Caco-2 (cell line): ENCODE data around the gene MAPT. TPM values are rescaled to one million over a fixed set of nuclear protein-coding genes. Genes with fewer than 3 reads are reported as not detected.

Experiments
- BruUV-seq: library from RNA; stranded (reverse); fragments of 400-500 nt; replicated peaks from 2 replicates; lab custom pipeline; 2021; lab: Mats Ljungman, UMichigan
- CTCF ChIA-PET: fragments of 300-600 bp; sonication (Branson Sonifier 250); formaldehyde crosslinking; loops from one replicate; lab custom pipeline; 2022; ENCODE audit warnings: antibody characterized with exemption; lab: Charles Lee
- POLR2A ChIA-PET: fragments of 300-600 bp; sonication (Branson Sonifier 250); formaldehyde crosslinking; loops from one replicate; lab custom pipeline; 2022; ENCODE audit warnings: antibody characterized with exemption; lab: Charles Lee
- DNase-seq, 2 experiments: peaks; one replicate each; pipeline versions ENCODE4 v3.0.0 to v3.0.0-alpha.2; 2020 to 2022
- H3K27me3 ChIP-seq: replicated peaks from 2 replicates; pipeline ENCODE4 v1.6.0; 2011; ENCODE audit warnings: low read length; ENCODE audit not compliant: control insufficient read depth, insufficient read depth
- H3K36me3 ChIP-seq: 2 replicates; pipeline ENCODE4 v1.5.1; 2011; ENCODE audit warnings: low read length; ENCODE audit not compliant: control insufficient read depth, insufficient read depth
- H3K4me1 ChIP-seq: fragments of 250-450 bp; sonication (Bioruptor Pico); 2 replicates; pipeline ENCODE4 v1.5.1; 2020; ENCODE audit warnings: mild to moderate bottlenecking
- H3K4me3 ChIP-seq: 2 replicates; pipeline ENCODE4 v1.5.1; 2011; ENCODE audit warnings: low read depth, mild to moderate bottlenecking, control low read depth, low read length
- H3K9me3 ChIP-seq: fragments of 250-450 bp; sonication (Bioruptor Pico); 2 replicates; pipeline ENCODE4 v1.5.1; 2020; ENCODE audit warnings: mild to moderate bottlenecking, moderate library complexity
- H3K27ac Mint-ChIP-seq: one replicate; pipeline ENCODE4 v1.8.0; 2022; ENCODE audit warnings: mixed read lengths; ENCODE audit not compliant: unreplicated experiment
- H3K27me3 Mint-ChIP-seq: one replicate; pipeline ENCODE4 v1.8.0; 2022; ENCODE audit warnings: mixed read lengths; ENCODE audit not compliant: insufficient read depth, unreplicated experiment
- H3K36me3 Mint-ChIP-seq: one replicate; pipeline ENCODE4 v1.8.0; 2022; ENCODE audit warnings: mild to moderate bottlenecking, mixed read lengths; ENCODE audit not compliant: insufficient read depth, unreplicated experiment
- H3K4me1 Mint-ChIP-seq: one replicate; pipeline ENCODE4 v1.8.0; 2022; ENCODE audit warnings: low read depth, mixed read lengths; ENCODE audit not compliant: unreplicated experiment
- H3K4me3 Mint-ChIP-seq: one replicate; pipeline ENCODE4 v1.8.0; 2022; ENCODE audit warnings: mild to moderate bottlenecking, moderate library complexity, mixed read lengths; ENCODE audit not compliant: unreplicated experiment
- H3K9me3 Mint-ChIP-seq: one replicate; pipeline ENCODE4 v1.8.0; 2022; ENCODE audit warnings: mixed read lengths; ENCODE audit not compliant: unreplicated experiment
- CTCF ChIP-seq, 2 experiments: fragments of 200-600 bp in 1 of 2; IDR thresholded peaks; 1 replicate in 1 of 2; 2 replicates in 1 of 2; pipeline versions ENCODE4 v1.5.1 to v1.8.0; 2011 to 2022; ENCODE audit warnings: antibody characterized with exemption in 1 of 2, control low read depth in 1 of 2, inconsistent platforms in 1 of 2, low read depth in 1 of 2, low read length in 1 of 2, mild to moderate bottlenecking in 1 of 2, moderate library complexity in 1 of 2; ENCODE audit not compliant: insufficient read depth in 1 of 2, severe bottlenecking in 1 of 2, unreplicated experiment in 1 of 2
- intact Hi-C: fragments of 100-400 bp; cut with micrococcal nuclease; formaldehyde crosslinking; loops from one replicate; pipeline ENCODE4 v1.10.0; 2022; ENCODE audit not compliant: unreplicated experiment
- total RNA-seq: library from RNA; stranded (reverse); gene quantifications from 2 replicates; pipeline ENCODE4 v1.2.3, GENCODE V29; 2022

The MAPT gene
- total RNA-seq, 1 experiment from 2014 or later = 0.95 TPM

GRCh38 chr17:46047398-46047797, 153.0 kb downstream of the MAPT start:
- ChIA-PET CTCF (interaction anchor here (1.0 to 1.1 kb wide), 2 partner anchors 18 to 146 kb away, joined by 4 to 7 read pairs; partner anchors contain the start of gene KANSL1), POLR2A (interaction anchor here (0.6 kb wide), 1 partner anchor 84 kb away, joined by 6 read pairs; no protein-coding TSS in a partner anchor)
- H3K4me3 Mint-ChIP-seq = no peak overlapping the region
- H3K36me3 Mint-ChIP-seq = peaks cover 94% of the 10 kb centered on the region
- H3K4me1 Mint-ChIP-seq = peaks cover 27% of the 10 kb centered on the region
- H3K9me3 Mint-ChIP-seq = no peaks in the 10 kb centered on the region
- no peaks in the 10 kb centered on the region for H3K9me3 ChIP-seq
- intact Hi-C loops = no loop called here
- H3K4me1 ChIP-seq = no peaks in the 10 kb centered on the region
- DNase-seq = no peak
- no peak for TF ChIP-seq CTCF (IDR thresholded peaks at IDR 0.05; ENCODE audit: insufficient read depth in 1 of 2, low read depth in 1 of 2, low read length in 1 of 2, severe bottlenecking in 1 of 2, unreplicated experiment in 1 of 2)
- H3K27me3 Mint-ChIP-seq = no peaks in the 10 kb centered on the region
- H3K36me3 ChIP-seq = peaks cover 6% of the 10 kb centered on the region
- no peaks in the 10 kb centered on the region for H3K27me3 ChIP-seq
- peak overlapping the region; percentile 42 for H3K27ac Mint-ChIP-seq
- BruUV-seq = no TSS peak
- no peak overlapping the region for H3K4me3 ChIP-seq

- no peak overlapping the region for H3K27ac Mint-ChIP-seq
- peaks cover 90% of the 10 kb centered on the region for H3K36me3 Mint-ChIP-seq
- TF ChIP-seq CTCF (IDR thresholded peaks at IDR 0.05; ENCODE audit: insufficient read depth in 1 of 2, low read depth in 1 of 2, low read length in 1 of 2, severe bottlenecking in 1 of 2, unreplicated experiment in 1 of 2) = no peak
- H3K9me3 Mint-ChIP-seq = no peaks in the 10 kb centered on the region
- no peaks in the 10 kb centered on the region for H3K27me3 ChIP-seq
- intact Hi-C loops = no loop called here
- H3K9me3 ChIP-seq = no peaks in the 10 kb centered on the region
- no TSS peak for BruUV-seq
- H3K4me1 ChIP-seq = no peaks in the 10 kb centered on the region
- H3K4me1 Mint-ChIP-seq = peaks cover 27% of the 10 kb centered on the region
- ChIA-PET POLR2A (interaction anchor here (0.6 kb wide), 1 partner anchor 83 kb away, joined by 6 read pairs; no protein-coding TSS in a partner anchor), CTCF (no interaction called here)
- H3K4me3 ChIP-seq = no peak overlapping the region
- H3K27me3 Mint-ChIP-seq = no peaks in the 10 kb centered on the region
- no peak for DNase-seq
- no peak overlapping the region for H3K4me3 Mint-ChIP-seq
- H3K36me3 ChIP-seq = peaks cover 6% of the 10 kb centered on the region
Observed at GRCh38 chr17:46047856-46048255, 153.5 kb downstream of the MAPT start.

- H3K36me3 ChIP-seq = peaks cover 2% of the 10 kb centered on the region; the same call in 1 of the 2 replicates
- no peak overlapping the region for H3K4me3 ChIP-seq
- POLR2A ChIA-PET = no interaction called here
- Mint-ChIP-seq H3K9me3 (no peaks in the 10 kb centered on the region), H3K4me1 (peaks cover 20% of the 10 kb centered on the region), H3K27ac (no peak overlapping the region), H3K27me3 (no peaks in the 10 kb centered on the region), H3K36me3 (peaks cover 86% of the 10 kb centered on the region), H3K4me3 (no peak overlapping the region)
- DNase-seq = no peak
- BruUV-seq = no TSS peak
- H3K9me3 ChIP-seq = no peaks in the 10 kb centered on the region
- TF ChIP-seq CTCF (IDR thresholded peaks at IDR 0.05; ENCODE audit: insufficient read depth in 1 of 2, low read depth in 1 of 2, low read length in 1 of 2, severe bottlenecking in 1 of 2, unreplicated experiment in 1 of 2) = no peak
- intact Hi-C loops = no loop called here
- H3K4me1 ChIP-seq = no peaks in the 10 kb centered on the region
- no peaks in the 10 kb centered on the region for H3K27me3 ChIP-seq
- CTCF ChIA-PET = no interaction called here
Observed at GRCh38 chr17:46049656-46050055, 155.3 kb downstream of the MAPT start.
